HG03575 (cell line): Measurements from ENCODE around the gene MBP.
"Not testable (repeated sequence)": the region's sequence is repeated elsewhere in the genome, so short reads cannot be mapped to it uniquely, and the experiment has no call there.

Experiments used
- ATAC-seq: cut with Tn5 transposase; IDR thresholded peaks from one replicate; pipeline ENCODE4 v1.9.1; 2021; ENCODE audit not compliant: unreplicated experiment, insufficient number of reproducible peaks, low FRiP score; ENCODE audit errors: extremely low read depth

MBP gene

GRCh38 chr18:76990343-76991020 lies 142.1 kb downstream of the MBP start:
- ATAC-seq, result not testable (repeated sequence)

- ATAC-seq, result no peak
Measured at GRCh38 chr18:76989647-76990190, 142.9 kb downstream of the MBP start.

- no peak for ATAC-seq
Measured at GRCh38 chr18:76988827-76989646, 143.5 kb downstream of the MBP start.

- no peak for ATAC-seq
Measured at GRCh38 chr18:76988031-76988826, 144.4 kb downstream of the MBP start.

GRCh38 chr18:76986406-76986805 lies 146.2 kb downstream of the MBP start:
- no peak for ATAC-seq

- ATAC-seq, result no peak
Measured at GRCh38 chr18:76985951-76986236, 146.7 kb downstream of the MBP start.

GRCh38 chr18:76985156-76985950 lies 147.2 kb downstream of the MBP start:
- ATAC-seq, result no peak

GRCh38 chr18:76984193-76985155 lies 148.1 kb downstream of the MBP start:
- no peak for ATAC-seq

- no peak for ATAC-seq
Measured at GRCh38 chr18:76983613-76984051, 149.0 kb downstream of the MBP start.

- ATAC-seq, result peak; percentile 43
Measured at GRCh38 chr18:76982841-76983583, 149.6 kb downstream of the MBP start.

- no peak for ATAC-seq
Measured at GRCh38 chr18:76982038-76982437, 150.5 kb downstream of the MBP start.

GRCh38 chr18:76981396-76981968 lies 151.1 kb downstream of the MBP start:
- ATAC-seq, result peak; percentile 35

GRCh38 chr18:76980663-76981395 lies 151.8 kb downstream of the MBP start:
- no peak for ATAC-seq

- no peak for ATAC-seq
Measured at GRCh38 chr18:76979906-76980305, 152.7 kb downstream of the MBP start.

GRCh38 chr18:76979111-76979751 lies 153.4 kb downstream of the MBP start:
- ATAC-seq, result no peak

- no peak for ATAC-seq
Measured at GRCh38 chr18:76978616-76979015, 154.0 kb downstream of the MBP start.
